Right ventricle myocardium superior (tissue), 1 donor: ENCODE measurements around the gene CATSPER2. TPM values are rescaled to one million over a fixed set of nuclear protein-coding genes. Genes with fewer than 3 reads are reported as not detected.
"Not testable (repeated sequence)": the region's sequence is repeated elsewhere in the genome, so short reads cannot be mapped to it uniquely, and the experiment has no call there.

Experiments
- ATAC-seq: fragments of 200-7000 bp; cut with Tn5 transposase; one replicate; pipeline ENCODE4 v1.9.1; 2020; ENCODE audit warnings: mild to moderate bottlenecking; ENCODE audit not compliant: poor library complexity
- DNase-seq: peaks from one replicate; pipeline ENCODE4 v3.0.0-alpha.2; 2020
- intact Hi-C: fragments of 100-400 bp; cut with DNase I; formaldehyde crosslinking; loops from one replicate; pipeline ENCODE4 v1.11.2; 2022
- total RNA-seq: library from RNA; stranded (reverse); fragmentation: NEBNext Ultra II Directional; extraction: Animal tissue kit (Norgen Biotek cat#: 25700); gene quantifications from one replicate; pipeline ENCODE4 v1.2.1, GENCODE V29; 2021
- donor health status: DM: no; HTN: yes; CAD: no; lungs with severe emphysema.

The CATSPER2 gene
- total RNA-seq, 1 donor from 2014 or later: 1.1 TPM

DNA sequence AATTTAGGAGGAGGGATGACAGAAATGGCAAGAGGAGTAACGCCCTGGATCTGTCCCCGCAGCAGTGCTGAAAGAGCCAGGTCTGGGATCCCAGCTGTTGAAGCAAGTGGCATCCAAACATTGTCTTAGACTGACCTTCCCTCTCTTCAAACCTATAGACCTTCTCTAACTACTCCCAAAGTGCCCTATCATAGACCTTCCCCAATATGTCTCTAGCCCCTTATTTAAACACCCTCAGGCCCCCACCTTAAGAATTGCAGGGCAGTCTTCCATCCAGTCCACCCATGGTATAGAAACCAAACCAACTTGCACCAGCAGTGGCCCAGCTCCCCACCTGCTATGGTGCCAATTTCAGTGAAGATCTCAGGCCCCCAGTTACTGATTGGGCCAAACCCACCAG lies 48.4 kb downstream of the CATSPER2 start:
- ATAC-seq, intact Hi-C loops, DNase-seq: not testable (repeated sequence)

DNA sequence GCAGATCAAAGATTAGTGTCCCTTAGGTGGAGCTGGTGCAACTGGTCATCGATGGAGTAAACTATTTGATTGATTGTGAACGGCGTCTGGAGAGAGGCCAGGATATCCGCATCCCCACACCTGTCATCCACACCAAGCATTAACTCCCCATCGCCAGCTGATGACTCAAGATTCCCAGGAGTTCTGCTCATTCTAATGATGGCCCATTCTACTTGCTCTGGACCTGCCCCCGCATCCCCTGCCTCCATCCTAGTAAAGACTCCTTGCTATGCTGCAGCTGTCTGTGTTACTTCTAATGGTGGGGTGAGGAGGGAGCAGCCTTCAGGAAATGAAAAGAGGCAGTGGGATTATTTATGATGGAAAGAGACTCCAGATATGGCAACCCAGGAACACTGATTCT lies 49.5 kb downstream of the CATSPER2 start:
- ATAC-seq, intact Hi-C loops, DNase-seq: not testable (repeated sequence)

DNA sequence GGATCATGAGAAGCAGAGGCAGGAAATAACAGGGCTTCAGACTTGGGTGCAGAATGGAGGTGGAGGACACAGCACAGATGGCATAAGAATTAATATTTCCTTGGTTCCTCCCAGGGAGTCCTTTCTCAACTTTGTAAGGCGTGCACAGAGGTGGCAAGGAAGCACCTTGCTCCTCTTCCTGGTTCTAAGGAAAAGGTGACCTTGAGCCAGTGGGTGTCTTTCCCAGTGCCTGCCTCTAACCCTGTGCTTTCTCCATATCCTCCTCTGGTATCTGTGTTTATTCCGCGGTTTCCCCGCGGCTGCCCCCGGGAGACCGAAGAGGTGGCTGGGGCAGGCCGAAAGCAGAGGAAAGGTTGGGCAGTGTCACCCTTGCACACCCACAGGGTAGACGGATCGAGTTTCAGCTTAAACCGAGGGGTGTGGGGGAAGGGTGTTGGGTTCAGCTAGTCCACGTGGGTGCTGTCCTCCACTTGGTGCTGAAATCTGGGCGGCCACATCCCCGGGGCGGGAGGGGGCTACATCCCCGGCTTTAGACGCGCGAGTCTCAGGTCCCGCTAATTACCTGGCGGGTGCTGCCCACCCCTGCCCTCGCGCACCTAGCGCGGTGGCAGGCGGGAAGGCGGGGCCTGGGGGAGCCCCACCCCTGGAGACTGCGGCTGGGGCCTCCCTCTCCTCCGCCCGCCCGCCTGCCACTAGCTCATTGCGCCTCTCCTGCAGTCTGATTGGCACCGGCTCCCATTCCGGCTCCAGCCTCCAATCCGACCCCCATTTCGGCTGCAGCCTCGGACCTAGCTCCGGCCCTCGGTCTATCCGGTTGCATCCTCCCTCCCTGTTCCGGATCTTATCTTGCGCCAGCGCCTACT lies 55.1 kb downstream of the CATSPER2 start, which contains the start of gene CKMT1B:
Gene CKMT1B, plus strand, starts transcription at position 700 of the 863 bp plus-strand sequence. CDS start 192 bp downstream, outside the sequence.
- intact Hi-C loops, DNase-seq: not testable (repeated sequence)
- ATAC-seq: peak; percentile 51

DNA sequence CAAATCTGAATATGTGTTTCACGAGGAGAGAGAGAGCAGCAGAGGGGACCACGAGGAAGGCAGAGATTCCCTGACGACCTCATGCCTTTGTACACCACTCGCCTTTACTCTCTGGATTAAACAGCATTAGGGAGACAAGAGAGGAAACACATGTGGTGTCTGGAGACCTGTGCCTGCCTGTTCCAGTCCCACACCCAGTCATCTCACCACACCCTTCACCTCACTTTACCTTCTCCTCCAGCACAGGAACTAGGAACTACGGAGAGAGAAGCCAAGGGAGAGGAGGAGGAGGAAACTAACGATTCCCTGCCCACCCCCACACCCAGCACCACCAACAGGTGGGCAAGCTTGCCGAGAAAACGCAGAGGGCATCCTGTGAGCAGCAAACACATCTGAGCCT lies 55.8 kb downstream of the CATSPER2 start:
- DNase-seq, intact Hi-C loops, ATAC-seq: not testable (repeated sequence)

DNA sequence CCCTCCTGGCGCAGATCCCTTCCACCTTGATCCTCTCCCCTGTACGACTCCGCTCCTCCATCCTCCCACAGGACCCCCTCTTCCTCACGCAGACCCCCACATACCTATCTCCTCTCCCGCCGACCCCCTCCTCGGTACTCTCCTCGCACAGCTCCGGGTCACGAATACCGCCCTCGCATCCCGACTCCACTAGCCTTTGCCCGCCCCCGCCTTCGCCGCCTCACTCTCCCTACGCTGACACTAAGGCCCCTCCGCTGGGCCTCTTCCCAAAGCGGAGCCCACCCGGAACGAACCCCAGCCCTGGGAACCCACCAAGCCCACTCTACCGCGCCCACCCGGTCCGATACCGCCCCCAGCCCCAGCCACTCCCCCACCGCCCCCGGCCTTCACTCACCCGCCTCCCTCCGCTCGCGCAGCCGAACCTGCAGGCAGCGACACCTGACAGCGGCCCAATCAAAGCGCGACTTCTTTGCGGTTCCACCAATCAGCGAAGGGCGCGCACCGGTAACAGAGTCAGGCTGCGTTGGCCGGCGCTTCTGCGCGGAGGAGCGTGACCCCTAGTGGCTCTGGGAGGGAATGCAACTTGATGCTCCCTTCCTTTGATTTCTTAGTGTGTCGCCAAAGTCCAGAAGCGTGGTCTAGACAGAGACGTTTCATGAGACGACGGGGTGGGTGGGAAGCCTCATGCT lies 58.7 kb downstream of the CATSPER2 start, which contains the start of gene PPIP5K1:
Gene PPIP5K1, minus strand, starts transcription at position 431 of the 689 bp plus-strand sequence. CDS start 5,704 bp downstream, outside the sequence.
- intact Hi-C loops, DNase-seq: not testable (repeated sequence)
- peak; percentile 99 for ATAC-seq

Other genes starting within 250 kb of the CATSPER2 start
- gene TP53BP1, start 155.7 kb downstream of the CATSPER2 start, total RNA-seq: 23.7 TPM
- 24.4 TPM for gene MAP1A, start 131.2 kb downstream of the CATSPER2 start, total RNA-seq
- 13.1 TPM for gene PPIP5K1, start 58.6 kb downstream of the CATSPER2 start, total RNA-seq
- gene CKMT1B, start 54.8 kb downstream of the CATSPER2 start, total RNA-seq: 0.75 TPM
- not detected for gene STRC, start 30.0 kb downstream of the CATSPER2 start, total RNA-seq
- not detected for gene CKMT1A, start 45.0 kb upstream of the CATSPER2 start, total RNA-seq
- 131 TPM for gene PDIA3, start 97.6 kb upstream of the CATSPER2 start, total RNA-seq
- gene ELL3, start 128.1 kb upstream of the CATSPER2 start, total RNA-seq: 1.4 TPM
- 1,060 TPM for gene SERF2, start 143.5 kb upstream of the CATSPER2 start, total RNA-seq
- gene SERINC4, start 151.4 kb upstream of the CATSPER2 start, total RNA-seq: 0.19 TPM
- gene HYPK, start 151.8 kb upstream of the CATSPER2 start, total RNA-seq: 9.4 TPM
- 16.9 TPM for gene MFAP1, start 175.8 kb upstream of the CATSPER2 start, total RNA-seq
- gene WDR76, start 178.2 kb upstream of the CATSPER2 start, total RNA-seq: 1.6 TPM